Colonic mucosa (tissue), 4 donors: ENCODE measurements around the gene SLC25A29. TPM values are rescaled to one million over a fixed set of nuclear protein-coding genes. Genes with fewer than 3 reads are reported as not detected.

Source experiments
- DNase-seq: peaks from one replicate; pipeline ENCODE4 v3.0.0-alpha.2; 2020
- H3K27ac ChIP-seq: fragments of 200-600 bp; one replicate; pipeline ENCODE4 v1.8.0; 2021
- H3K27me3 ChIP-seq: fragments of 200-600 bp; one replicate; pipeline ENCODE4 v1.8.0; 2021
- H3K36me3 ChIP-seq: fragments of 200-600 bp; one replicate; pipeline ENCODE4 v1.8.0; 2021
- H3K4me1 ChIP-seq: fragments of 200-600 bp; one replicate; pipeline ENCODE4 v1.8.0; 2021; ENCODE audit warnings: mild to moderate bottlenecking
- H3K4me3 ChIP-seq: fragments of 200-600 bp; one replicate; pipeline ENCODE4 v1.8.0; 2021
- H3K9ac ChIP-seq, 2 donors: one replicate each; pipeline ENCODE4 v1.7.0; 2013; ENCODE audit warnings: control low read depth in 2 of 2, low read depth in 2 of 2, low read length in 2 of 2
- H3K9me3 ChIP-seq: fragments of 200-600 bp; one replicate; pipeline ENCODE4 v1.8.0; 2021
- intact Hi-C: fragments of 100-400 bp; cut with DNase I; formaldehyde crosslinking; loops from one replicate; pipeline ENCODE4 v1.14.1; 2022
- total RNA-seq, 2 donors: library from RNA; stranded (reverse); fragmentation: NEBNext Ultra II Directional in 1 of 2; extraction: Animal tissue kit (Norgen Biotek cat#: 25700) in 1 of 2; gene quantifications; one replicate each; pipeline ENCODE4 v1.2.1, GENCODE V29; 2021
- TF ChIP-seq, protein P1 (sequence below): fragments of 200-600 bp; IDR thresholded peaks from one replicate; pipeline ENCODE4 v1.8.0; 2022; ENCODE audit warnings: antibody characterized with exemption, mild to moderate bottlenecking
- donor health status: healthy.
- donor health status: DM: no; HTN: no; CAD: no.
- donor health status: DM: no; HTN: no; CAD: no.

Gene SLC25A29
- total RNA-seq, 2 donors from 2014 or later, result 28.6 to 34.8 TPM

DNA sequence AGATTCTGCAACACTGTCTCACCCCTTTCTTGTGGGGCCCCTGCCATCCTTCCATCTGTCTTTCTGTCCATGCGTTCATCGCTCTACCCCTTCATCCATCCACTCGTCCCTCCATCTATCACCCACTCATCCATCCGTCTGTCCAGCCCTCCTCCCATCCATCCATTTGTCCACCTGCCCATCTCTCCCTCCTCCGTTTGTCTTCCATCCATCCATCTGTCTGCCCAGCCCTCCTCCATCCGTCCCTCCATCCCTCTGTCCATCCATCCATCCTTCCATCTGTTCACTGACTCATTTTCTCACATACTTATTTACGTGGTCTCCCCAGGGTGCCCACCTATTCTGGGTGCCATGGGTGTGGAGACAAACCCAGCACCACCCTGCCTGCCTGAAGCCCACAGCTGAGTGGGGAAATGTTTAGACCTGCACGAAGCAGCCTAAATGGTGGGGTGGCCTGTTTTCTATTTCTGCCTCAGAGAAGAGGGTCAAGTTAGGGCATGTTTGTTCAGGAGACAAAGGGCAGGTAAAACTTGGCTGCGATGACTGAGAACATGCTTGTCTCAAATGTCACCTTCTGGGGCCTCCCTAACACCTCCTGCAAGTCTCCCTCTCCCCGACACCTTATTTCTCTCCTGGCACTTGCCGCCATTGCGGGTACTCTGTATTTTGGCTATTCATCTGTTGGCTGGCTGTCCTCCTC is 14.1 kb upstream of the SLC25A29 start:
- intact Hi-C loops, result no loop called here
- H3K4me3 ChIP-seq, result no peak overlapping the region
- DNase-seq, result no peak
- H3K9ac ChIP-seq, result no peak overlapping the region
- no peaks in the 10 kb centered on the region for H3K27me3 ChIP-seq
- TF ChIP-seq, protein P1, sequence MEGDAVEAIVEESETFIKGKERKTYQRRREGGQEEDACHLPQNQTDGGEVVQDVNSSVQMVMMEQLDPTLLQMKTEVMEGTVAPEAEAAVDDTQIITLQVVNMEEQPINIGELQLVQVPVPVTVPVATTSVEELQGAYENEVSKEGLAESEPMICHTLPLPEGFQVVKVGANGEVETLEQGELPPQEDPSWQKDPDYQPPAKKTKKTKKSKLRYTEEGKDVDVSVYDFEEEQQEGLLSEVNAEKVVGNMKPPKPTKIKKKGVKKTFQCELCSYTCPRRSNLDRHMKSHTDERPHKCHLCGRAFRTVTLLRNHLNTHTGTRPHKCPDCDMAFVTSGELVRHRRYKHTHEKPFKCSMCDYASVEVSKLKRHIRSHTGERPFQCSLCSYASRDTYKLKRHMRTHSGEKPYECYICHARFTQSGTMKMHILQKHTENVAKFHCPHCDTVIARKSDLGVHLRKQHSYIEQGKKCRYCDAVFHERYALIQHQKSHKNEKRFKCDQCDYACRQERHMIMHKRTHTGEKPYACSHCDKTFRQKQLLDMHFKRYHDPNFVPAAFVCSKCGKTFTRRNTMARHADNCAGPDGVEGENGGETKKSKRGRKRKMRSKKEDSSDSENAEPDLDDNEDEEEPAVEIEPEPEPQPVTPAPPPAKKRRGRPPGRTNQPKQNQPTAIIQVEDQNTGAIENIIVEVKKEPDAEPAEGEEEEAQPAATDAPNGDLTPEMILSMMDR, result no peak
- peaks cover 4% of the 10 kb centered on the region for H3K4me1 ChIP-seq
- no peak overlapping the region for H3K27ac ChIP-seq
- H3K9me3 ChIP-seq, result no peaks in the 10 kb centered on the region
- H3K36me3 ChIP-seq, result no peaks in the 10 kb centered on the region

DNA sequence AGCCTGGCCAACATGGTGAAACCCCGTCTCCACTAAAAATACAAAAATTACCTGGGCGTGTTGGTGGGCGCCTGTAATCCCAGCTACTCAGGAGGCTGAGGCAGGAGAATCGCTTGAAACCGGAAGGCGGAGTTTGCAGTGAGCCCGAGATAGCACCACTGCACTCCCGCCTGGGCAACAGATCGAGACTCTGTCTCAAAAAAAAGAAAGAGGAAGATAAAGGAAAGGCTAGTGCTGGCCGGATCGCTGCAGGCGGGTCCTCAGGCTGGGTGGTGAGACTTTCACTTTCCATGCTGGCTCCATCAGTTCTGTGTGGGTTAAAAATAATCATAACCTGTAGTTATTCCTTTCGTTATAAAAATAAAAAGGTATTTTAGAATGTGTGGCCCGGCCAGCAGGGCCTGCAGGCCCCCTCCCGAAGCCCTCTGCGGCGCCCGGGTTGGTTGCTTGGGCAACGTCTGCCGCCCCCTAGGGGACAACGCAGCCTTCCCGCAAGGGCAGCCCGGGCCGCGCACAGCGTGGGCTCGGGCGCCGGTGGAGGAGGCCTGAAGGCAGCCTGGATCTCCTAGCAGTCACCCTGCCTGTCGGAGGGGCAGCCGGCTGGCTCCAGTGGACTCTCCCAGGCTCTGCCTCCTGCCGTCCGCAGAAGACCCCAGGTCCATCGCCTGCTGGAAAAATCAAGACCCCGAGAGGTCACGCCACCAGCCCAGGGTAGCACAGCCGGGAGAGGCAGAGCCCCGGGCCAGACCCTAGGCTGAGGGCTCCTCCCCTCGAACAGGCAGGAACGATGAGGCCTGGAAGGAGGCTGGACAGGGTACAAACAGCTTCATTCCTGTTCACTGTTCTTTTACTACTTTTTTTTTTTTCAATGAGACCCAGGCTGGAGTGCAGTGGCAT is 11.9 kb upstream of the SLC25A29 start:
- Histone ChIP-seq H3K27ac (no peak overlapping the region), H3K27me3 (no peaks in the 10 kb centered on the region), H3K36me3 (no peaks in the 10 kb centered on the region), H3K9me3 (no peaks in the 10 kb centered on the region), H3K9ac (peak overlapping the region; percentile 16 to 33), H3K4me1 (peaks cover 4% of the 10 kb centered on the region), H3K4me3 (peak overlapping the region; percentile 22)
- TF ChIP-seq, protein P1, result peak; percentile 81
- intact Hi-C loops, result no loop called here
- peak; percentile 72 for DNase-seq

DNA sequence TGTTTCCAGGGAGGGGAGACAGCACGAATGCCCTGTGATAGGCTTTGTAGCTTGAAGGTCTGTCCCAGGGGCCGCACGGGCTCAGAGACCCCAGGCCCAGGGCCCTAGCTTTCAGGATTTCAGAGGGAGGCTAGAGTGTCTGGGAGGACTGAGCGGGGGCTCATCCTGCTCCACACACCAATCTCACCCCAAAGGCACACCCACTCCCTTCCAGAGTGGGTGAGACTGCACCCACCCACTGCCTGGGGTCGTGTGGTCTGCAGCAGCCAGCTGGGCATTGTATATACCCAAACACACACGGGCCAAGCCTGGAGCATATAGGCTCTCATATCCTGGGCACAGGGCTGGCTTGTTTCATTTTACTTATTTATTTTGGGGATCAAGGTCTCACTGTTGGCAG is 11.1 kb upstream of the SLC25A29 start:
- no peaks in the 10 kb centered on the region for H3K36me3 ChIP-seq
- H3K9me3 ChIP-seq, result no peaks in the 10 kb centered on the region
- no peak overlapping the region for H3K4me3 ChIP-seq
- TF ChIP-seq, protein P1, result no peak
- no peaks in the 10 kb centered on the region for H3K27me3 ChIP-seq
- DNase-seq, result no peak
- peaks cover 4% of the 10 kb centered on the region for H3K4me1 ChIP-seq
- no peak overlapping the region for H3K9ac ChIP-seq
- no peak overlapping the region for H3K27ac ChIP-seq
- intact Hi-C loops, result no loop called here

DNA sequence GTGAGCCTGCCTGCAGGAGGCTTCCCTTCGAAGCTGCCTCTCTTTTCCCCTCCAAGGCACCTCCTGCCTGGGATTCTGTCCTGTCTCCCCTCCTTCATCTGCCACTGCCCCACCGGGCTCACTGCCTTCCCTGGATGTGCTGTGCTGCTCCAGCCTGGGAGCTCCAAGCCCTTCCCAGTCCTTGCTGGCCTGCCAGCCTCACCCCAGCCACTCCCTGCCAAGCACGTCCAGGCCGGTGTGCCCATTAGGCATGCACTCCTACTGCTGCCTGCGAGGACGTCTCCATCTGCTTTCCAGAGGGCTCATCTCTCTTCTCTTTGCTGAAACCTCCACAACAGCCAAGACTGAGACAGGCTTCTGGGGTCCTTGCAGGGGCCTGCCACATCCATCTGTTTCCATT is 8.5 kb upstream of the SLC25A29 start:
- H3K27ac ChIP-seq, result no peak overlapping the region
- TF ChIP-seq, protein P1, result no peak
- no peak overlapping the region for H3K4me3 ChIP-seq
- H3K4me1 ChIP-seq, result peaks cover 4% of the 10 kb centered on the region
- no peak overlapping the region for H3K9ac ChIP-seq
- DNase-seq, result no peak
- H3K9me3 ChIP-seq, result no peaks in the 10 kb centered on the region
- no peaks in the 10 kb centered on the region for H3K36me3 ChIP-seq
- no peaks in the 10 kb centered on the region for H3K27me3 ChIP-seq
- intact Hi-C loops, result no loop called here

DNA sequence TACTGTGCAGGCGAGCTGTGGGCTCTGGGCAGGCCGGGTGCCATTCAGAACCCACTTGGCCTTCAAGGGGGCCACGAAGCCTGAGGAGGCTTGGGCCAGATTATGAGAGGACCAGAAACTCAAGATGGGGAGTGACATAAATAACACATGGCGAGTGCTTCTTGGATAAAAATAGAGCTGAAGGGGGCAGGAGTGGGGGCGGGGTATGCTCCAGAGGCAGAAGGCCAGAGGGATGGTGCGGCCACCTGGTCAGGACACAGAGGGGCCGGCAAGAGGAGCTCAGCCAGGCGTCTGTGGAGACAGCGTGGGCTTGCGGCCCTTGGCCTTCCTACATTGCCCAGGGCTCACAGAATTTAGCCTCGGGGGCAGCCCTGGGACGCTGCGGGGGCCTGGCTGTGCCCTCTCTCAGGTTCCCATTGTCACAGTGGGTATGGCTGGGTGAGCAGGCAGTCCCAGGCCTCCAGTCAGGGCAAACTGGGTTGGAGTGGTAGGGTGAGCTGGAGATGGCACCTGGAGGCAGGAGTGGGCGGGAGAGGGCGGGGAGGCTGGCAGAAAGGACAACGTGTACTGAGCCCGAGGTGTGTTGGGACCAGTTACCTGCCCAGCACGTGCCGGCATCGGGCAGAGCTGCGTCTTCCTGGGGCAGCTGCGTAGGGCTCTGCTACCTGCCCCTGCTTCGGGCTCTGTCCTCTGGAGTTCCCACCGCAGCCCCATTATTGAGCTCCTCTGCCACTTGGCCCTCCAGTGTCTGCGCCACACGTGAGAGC is 7.4 kb upstream of the SLC25A29 start:
- no peak for DNase-seq
- H3K27me3 ChIP-seq, result no peaks in the 10 kb centered on the region
- H3K4me1 ChIP-seq, result peaks cover 4% of the 10 kb centered on the region
- no peak overlapping the region for H3K4me3 ChIP-seq
- intact Hi-C loops, result no loop called here
- TF ChIP-seq, protein P1, result no peak
- no peak overlapping the region for H3K9ac ChIP-seq
- no peak overlapping the region for H3K27ac ChIP-seq
- no peaks in the 10 kb centered on the region for H3K9me3 ChIP-seq
- no peaks in the 10 kb centered on the region for H3K36me3 ChIP-seq
